Prostate gland (tissue), 2 donors: Measurements from ENCODE around the gene RPTOR. TPM values are rescaled to one million over a fixed set of nuclear protein-coding genes. Genes with fewer than 3 reads are reported as not detected.

Source experiments
- DNase-seq: peaks from one replicate; pipeline ENCODE4 v3.0.0-alpha.2; 2019; ENCODE audit warnings: low spot score
- H3K27ac ChIP-seq, 2 donors: fragments of 200-600 bp; sonication (generic); 2 replicates each; pipeline ENCODE4 v1.5.1; 2017 to 2019
- H3K27me3 ChIP-seq: fragments of 200-600 bp; sonication (generic); replicated peaks from 2 replicates; pipeline ENCODE4 v1.5.1; 2019; ENCODE audit not compliant: insufficient read depth
- H3K36me3 ChIP-seq, 2 donors: fragments of 200-600 bp; sonication (generic); 1 replicate in 1 of 2; 2 replicates in 1 of 2; pipeline versions ENCODE4 v1.5.1 to v1.8.1; 2017 to 2019
- H3K4me1 ChIP-seq: fragments of 200-600 bp; sonication (generic); replicated peaks from 2 replicates; pipeline ENCODE4 v1.5.1; 2019
- H3K4me3 ChIP-seq, 2 donors: fragments of 200-600 bp; sonication (generic); 2 replicates each; pipeline ENCODE4 v1.5.1; 2017 to 2019
- H3K9me3 ChIP-seq: fragments of 200-600 bp; sonication (generic); 2 replicates; pipeline ENCODE4 v1.5.1; 2017
- CTCF ChIP-seq, 4 experiments: fragments of 200-600 bp in 2 of 4; fragments of 450-650 bp in 2 of 4; sonication (generic) in 2 of 4; IDR thresholded peaks; 1 replicate in 3 of 4; 2 replicates in 1 of 4; pipeline ENCODE4 v1.5.1; 2016 to 2019; ENCODE audit warnings: antibody characterized with exemption in 4 of 4, mild to moderate bottlenecking in 2 of 4, moderate library complexity in 2 of 4
- POLR2A ChIP-seq: fragments of 450-650 bp; IDR thresholded peaks from one replicate; pipeline ENCODE4 v1.6.1; 2016; ENCODE audit warnings: antibody characterized with exemption, mild to moderate bottlenecking
- POLR2AphosphoS5 ChIP-seq: sonication (generic); formaldehyde crosslinking; IDR thresholded peaks from one replicate; pipeline ENCODE4 v1.6.1; 2017; ENCODE audit warnings: antibody characterized with exemption
- WGBS: methylation state at CpG from one replicate; pipeline ENCODE4 v1.1.5; 2018; 5-methylcytosine and 5-hydroxymethylcytosine counted together
- intact Hi-C: fragments of 100-400 bp; cut with DNase I; formaldehyde crosslinking; loops from one replicate; pipeline ENCODE4 v1.14.2; 2022
- total RNA-seq, 2 donors: library from RNA; depleted of rRNA; stranded (reverse); fragments of >200 nt; gene quantifications; one replicate each; pipeline ENCODE4 v1.1.0, GENCODE V29; 2016

Gene RPTOR
- total RNA-seq, 2 donors from 2014 or later: 30.3 to 62.5 TPM

GRCh38 chr17:80904036-80904753, 359.6 kb downstream of the RPTOR start:
- intact Hi-C loops: no loop called here
- no peak for DNase-seq
- Histone ChIP-seq H3K27ac (no peak overlapping the region), H3K27me3 (no peaks in the 10 kb centered on the region), H3K9me3 (no peaks in the 10 kb centered on the region), H3K4me3 (no peak overlapping the region), H3K4me1 (no peaks in the 10 kb centered on the region), H3K36me3 (no peaks in the 10 kb centered on the region)
- no peak for TF ChIP-seq POLR2AphosphoS5
- TF ChIP-seq CTCF (IDR thresholded peaks at IDR 0.05): no peak
- TF ChIP-seq POLR2A: no peak
- 86% methylated on average over 30 of the region's 30 CpGs for WGBS

GRCh38 chr17:80905586-80906230, 361.1 kb downstream of the RPTOR start:
- no peaks in the 10 kb centered on the region for H3K4me1 ChIP-seq
- H3K36me3 ChIP-seq: no peaks in the 10 kb centered on the region
- TF ChIP-seq POLR2AphosphoS5 (no peak), CTCF (IDR thresholded peaks at IDR 0.05) (no peak), POLR2A (no peak)
- H3K9me3 ChIP-seq: no peaks in the 10 kb centered on the region
- H3K27ac ChIP-seq: no peak overlapping the region
- H3K4me3 ChIP-seq: no peak overlapping the region
- no peaks in the 10 kb centered on the region for H3K27me3 ChIP-seq
- intact Hi-C loops: no loop called here
- DNase-seq: no peak
- 97% methylated on average over 22 of the region's 22 CpGs for WGBS

GRCh38 chr17:80906364-80907259, 362.0 kb downstream of the RPTOR start:
- intact Hi-C loops: no loop called here
- Histone ChIP-seq H3K4me1 (no peaks in the 10 kb centered on the region), H3K36me3 (no peaks in the 10 kb centered on the region), H3K9me3 (no peaks in the 10 kb centered on the region), H3K4me3 (no peak overlapping the region), H3K27ac (no peak overlapping the region), H3K27me3 (no peaks in the 10 kb centered on the region)
- DNase-seq: no peak
- 94% methylated on average over 34 of the region's 39 CpGs for WGBS
- TF ChIP-seq POLR2A (no peak), CTCF (IDR thresholded peaks at IDR 0.05) (no peak), POLR2AphosphoS5 (no peak)

GRCh38 chr17:80907281-80907680, 362.6 kb downstream of the RPTOR start:
- Histone ChIP-seq H3K9me3 (no peaks in the 10 kb centered on the region), H3K27ac (no peak overlapping the region), H3K4me1 (no peaks in the 10 kb centered on the region), H3K4me3 (no peak overlapping the region), H3K27me3 (no peaks in the 10 kb centered on the region), H3K36me3 (no peaks in the 10 kb centered on the region)
- DNase-seq: no peak
- 94% methylated on average over 12 of the region's 12 CpGs for WGBS
- no peak for TF ChIP-seq POLR2A
- TF ChIP-seq POLR2AphosphoS5: no peak
- no peak for TF ChIP-seq CTCF (IDR thresholded peaks at IDR 0.05)
- intact Hi-C loops: no loop called here
